H1 (cell line): Measurements from ENCODE around the gene STH.

Source experiments
- CBX8 ChIP-seq: fragments of 300-800, 300-1000 bp; sonication (generic); IDR thresholded peaks from 2 replicates; pipeline ENCODE4 v1.7.1; 2016; ENCODE audit warnings: low read depth, low read length, borderline replicate concordance
- CHD1 ChIP-seq: IDR thresholded peaks from 2 replicates; pipeline ENCODE4 v1.6.1; 2012; ENCODE audit warnings: low read depth, low read length, improper control_type of control experiment
- CHD2 ChIP-seq: IDR thresholded peaks from 2 replicates; pipeline ENCODE4 v1.6.1; 2012; ENCODE audit warnings: low read length, improper control_type of control experiment
- EP300 ChIP-seq, 2 experiments: IDR thresholded peaks; 1 replicate in 1 of 2; 2 replicates in 1 of 2; pipeline ENCODE4 v1.6.1; 2011 to 2012; ENCODE audit warnings: low read depth in 2 of 2, low read length in 2 of 2, mild to moderate bottlenecking in 2 of 2, borderline replicate concordance in 1 of 2, inconsistent platforms in 1 of 2, moderate library complexity in 1 of 2
- EZH2 ChIP-seq: fragments of 200-600 bp; sonication (generic); IDR thresholded peaks from 2 replicates; pipeline ENCODE4 v1.7.1; 2012; ENCODE audit warnings: low read depth, mild to moderate bottlenecking, moderate library complexity, low read length, inconsistent platforms; ENCODE audit not compliant: severe bottlenecking
- MAFK ChIP-seq: IDR thresholded peaks from 2 replicates; pipeline ENCODE4 v1.6.1; 2012; ENCODE audit warnings: low read depth, mild to moderate bottlenecking, improper control_type of control experiment, low read length
- POLR2A ChIP-seq, 2 experiments: IDR thresholded peaks; 1 replicate in 1 of 2; 2 replicates in 1 of 2; pipeline ENCODE4 v1.6.1; 2011; ENCODE audit warnings: low read depth in 2 of 2, low read length in 2 of 2, mild to moderate bottlenecking in 2 of 2; ENCODE audit errors: control extremely low read depth in 1 of 2
- POLR2AphosphoS5 ChIP-seq: IDR thresholded peaks from 2 replicates; pipeline ENCODE4 v1.6.1; 2011; ENCODE audit warnings: low read depth, low read length
- SAP30 ChIP-seq: fragments of 300-600 bp; sonication (generic); IDR thresholded peaks from 2 replicates; pipeline ENCODE4 v1.7.1; 2012; ENCODE audit warnings: low read length, moderate library complexity, mild to moderate bottlenecking, inconsistent platforms; ENCODE audit not compliant: insufficient read depth, insufficient replicate concordance
- SIX5 ChIP-seq: IDR thresholded peaks from 2 replicates; pipeline ENCODE4 v1.6.1; 2011; ENCODE audit warnings: mild to moderate bottlenecking, low read depth, low read length
- SP1 ChIP-seq: IDR thresholded peaks from 2 replicates; pipeline ENCODE4 v1.6.1; 2011; ENCODE audit warnings: low read depth, low read length
- TF ChIP-seq, protein P1 (sequence below), 3 experiments: IDR thresholded peaks; 1 replicate in 2 of 3; 2 replicates in 1 of 3; pipeline versions ENCODE4 v1.5.1 to v1.6.1; 2011; ENCODE audit warnings: low read length in 3 of 3, mild to moderate bottlenecking in 3 of 3, inconsistent platforms in 2 of 3, low read depth in 1 of 3, moderate library complexity in 1 of 3; ENCODE audit not compliant: insufficient read depth in 1 of 3; ENCODE audit errors: control extremely low read depth in 1 of 3

DNA sequence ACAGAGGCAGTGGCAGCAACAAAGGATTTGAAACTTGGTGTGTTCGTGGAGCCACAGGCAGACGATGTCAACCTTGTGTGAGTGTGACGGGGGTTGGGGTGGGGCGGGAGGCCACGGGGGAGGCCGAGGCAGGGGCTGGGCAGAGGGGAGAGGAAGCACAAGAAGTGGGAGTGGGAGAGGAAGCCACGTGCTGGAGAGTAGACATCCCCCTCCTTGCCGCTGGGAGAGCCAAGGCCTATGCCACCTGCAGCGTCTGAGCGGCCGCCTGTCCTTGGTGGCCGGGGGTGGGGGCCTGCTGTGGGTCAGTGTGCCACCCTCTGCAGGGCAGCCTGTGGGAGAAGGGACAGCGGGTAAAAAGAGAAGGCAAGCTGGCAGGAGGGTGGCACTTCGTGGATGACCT is 25.5 kb downstream of the STH start:
- TF ChIP-seq, protein P1, sequence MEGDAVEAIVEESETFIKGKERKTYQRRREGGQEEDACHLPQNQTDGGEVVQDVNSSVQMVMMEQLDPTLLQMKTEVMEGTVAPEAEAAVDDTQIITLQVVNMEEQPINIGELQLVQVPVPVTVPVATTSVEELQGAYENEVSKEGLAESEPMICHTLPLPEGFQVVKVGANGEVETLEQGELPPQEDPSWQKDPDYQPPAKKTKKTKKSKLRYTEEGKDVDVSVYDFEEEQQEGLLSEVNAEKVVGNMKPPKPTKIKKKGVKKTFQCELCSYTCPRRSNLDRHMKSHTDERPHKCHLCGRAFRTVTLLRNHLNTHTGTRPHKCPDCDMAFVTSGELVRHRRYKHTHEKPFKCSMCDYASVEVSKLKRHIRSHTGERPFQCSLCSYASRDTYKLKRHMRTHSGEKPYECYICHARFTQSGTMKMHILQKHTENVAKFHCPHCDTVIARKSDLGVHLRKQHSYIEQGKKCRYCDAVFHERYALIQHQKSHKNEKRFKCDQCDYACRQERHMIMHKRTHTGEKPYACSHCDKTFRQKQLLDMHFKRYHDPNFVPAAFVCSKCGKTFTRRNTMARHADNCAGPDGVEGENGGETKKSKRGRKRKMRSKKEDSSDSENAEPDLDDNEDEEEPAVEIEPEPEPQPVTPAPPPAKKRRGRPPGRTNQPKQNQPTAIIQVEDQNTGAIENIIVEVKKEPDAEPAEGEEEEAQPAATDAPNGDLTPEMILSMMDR (IDR thresholded peaks at IDR 0.05; ENCODE audit: control extremely low read depth in 1 of 3, insufficient read depth in 1 of 3, low read depth in 1 of 3, low read length in 3 of 3): no peak
- no peak for TF ChIP-seq SIX5
- no peak for TF ChIP-seq EP300 (IDR thresholded peaks at IDR 0.05; ENCODE audit: borderline replicate concordance in 1 of 2, low read depth in 2 of 2, low read length in 2 of 2)
- no peak for TF ChIP-seq POLR2A (IDR thresholded peaks at IDR 0.05; ENCODE audit: control extremely low read depth in 1 of 2, low read depth in 2 of 2, low read length in 2 of 2)
- no peak for TF ChIP-seq MAFK
- no peak for TF ChIP-seq SP1
- no peak for TF ChIP-seq CHD1
- TF ChIP-seq POLR2AphosphoS5: no peak
- TF ChIP-seq EZH2: no peak
- TF ChIP-seq CBX8: no peak
- TF ChIP-seq CHD2: no peak
- no peak for TF ChIP-seq SAP30
